Sigmoid colon (tissue), 4 donors: ENCODE results near the gene HAPLN1.

Experiments
- EP300 ChIP-seq, 4 donors: sonication (generic); formaldehyde crosslinking; IDR thresholded peaks; one replicate each; pipeline ENCODE4 v1.6.1; 2017; ENCODE audit warnings: antibody characterized with exemption in 4 of 4
- POLR2A ChIP-seq, 2 donors: fragments of 450-650 bp; IDR thresholded peaks; one replicate each; pipeline ENCODE4 v1.6.1; 2016; ENCODE audit warnings: antibody characterized with exemption in 2 of 2, mild to moderate bottlenecking in 2 of 2, moderate library complexity in 2 of 2
- POLR2AphosphoS5 ChIP-seq, 4 donors: sonication (generic); formaldehyde crosslinking; IDR thresholded peaks; one replicate each; pipeline ENCODE4 v1.6.1; 2017; ENCODE audit warnings: antibody characterized with exemption in 4 of 4
- TF ChIP-seq, protein P1 (sequence below), 4 experiments: fragments of 450-650 bp in 3 of 4; fragments of 200-600 bp in 1 of 4; IDR thresholded peaks; one replicate each; pipeline ENCODE4 v1.5.1; 2016 to 2019; ENCODE audit warnings: antibody characterized with exemption in 4 of 4, mild to moderate bottlenecking in 3 of 4, moderate library complexity in 2 of 4

GRCh38 chr5:83760579-83760978, 39.9 kb upstream of the HAPLN1 start:
- TF ChIP-seq POLR2A (IDR thresholded peaks at IDR 0.05): no peak
- TF ChIP-seq, protein P1, sequence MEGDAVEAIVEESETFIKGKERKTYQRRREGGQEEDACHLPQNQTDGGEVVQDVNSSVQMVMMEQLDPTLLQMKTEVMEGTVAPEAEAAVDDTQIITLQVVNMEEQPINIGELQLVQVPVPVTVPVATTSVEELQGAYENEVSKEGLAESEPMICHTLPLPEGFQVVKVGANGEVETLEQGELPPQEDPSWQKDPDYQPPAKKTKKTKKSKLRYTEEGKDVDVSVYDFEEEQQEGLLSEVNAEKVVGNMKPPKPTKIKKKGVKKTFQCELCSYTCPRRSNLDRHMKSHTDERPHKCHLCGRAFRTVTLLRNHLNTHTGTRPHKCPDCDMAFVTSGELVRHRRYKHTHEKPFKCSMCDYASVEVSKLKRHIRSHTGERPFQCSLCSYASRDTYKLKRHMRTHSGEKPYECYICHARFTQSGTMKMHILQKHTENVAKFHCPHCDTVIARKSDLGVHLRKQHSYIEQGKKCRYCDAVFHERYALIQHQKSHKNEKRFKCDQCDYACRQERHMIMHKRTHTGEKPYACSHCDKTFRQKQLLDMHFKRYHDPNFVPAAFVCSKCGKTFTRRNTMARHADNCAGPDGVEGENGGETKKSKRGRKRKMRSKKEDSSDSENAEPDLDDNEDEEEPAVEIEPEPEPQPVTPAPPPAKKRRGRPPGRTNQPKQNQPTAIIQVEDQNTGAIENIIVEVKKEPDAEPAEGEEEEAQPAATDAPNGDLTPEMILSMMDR (IDR thresholded peaks at IDR 0.05): no peak
- no peak for TF ChIP-seq EP300 (IDR thresholded peaks at IDR 0.05)
- TF ChIP-seq POLR2AphosphoS5 (IDR thresholded peaks at IDR 0.05): no peak
